ENCODE data around the gene TREM2.
"Not testable (repeated sequence)": the region's sequence is repeated elsewhere in the genome, so short reads cannot be mapped to it uniquely, and the experiment has no call there.

Gene TREM2

GRCh38 chr6:41153992-41154625 lies 8.8 kb downstream of the TREM2 start, which contains the start of gene TREML1:
TREML1 (minus strand) TSS chr6:41154347; CDS start chr6:41154288, 59 bp downstream.
- no peak for DNase-seq

GRCh38 chr6:41153451-41153850 lies 9.5 kb downstream of the TREM2 start:
- no peak for DNase-seq

- no peak for DNase-seq
Measured at GRCh38 chr6:41150671-41151070, 12.2 kb downstream of the TREM2 start.

DNA sequence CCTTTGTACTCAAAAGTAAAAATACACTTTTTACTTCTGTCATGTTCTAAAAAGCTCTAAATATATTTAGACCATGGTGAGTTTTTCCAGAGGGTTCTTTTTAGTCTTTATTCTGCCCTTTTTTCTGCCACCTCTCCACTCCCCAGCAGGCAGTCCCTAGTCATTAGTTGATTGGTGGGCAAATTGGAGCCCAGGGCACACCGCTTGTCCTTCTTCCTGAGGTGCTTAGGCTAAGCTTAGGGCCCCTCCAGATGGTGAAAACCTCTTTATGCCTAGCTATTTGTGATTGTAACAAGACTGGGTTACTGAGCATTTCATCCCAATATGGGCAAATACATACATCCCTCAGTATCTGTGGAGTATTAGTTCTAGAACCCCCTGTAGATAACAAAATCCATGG lies 15.0 kb downstream of the TREM2 start:
- no peak for DNase-seq

DNA sequence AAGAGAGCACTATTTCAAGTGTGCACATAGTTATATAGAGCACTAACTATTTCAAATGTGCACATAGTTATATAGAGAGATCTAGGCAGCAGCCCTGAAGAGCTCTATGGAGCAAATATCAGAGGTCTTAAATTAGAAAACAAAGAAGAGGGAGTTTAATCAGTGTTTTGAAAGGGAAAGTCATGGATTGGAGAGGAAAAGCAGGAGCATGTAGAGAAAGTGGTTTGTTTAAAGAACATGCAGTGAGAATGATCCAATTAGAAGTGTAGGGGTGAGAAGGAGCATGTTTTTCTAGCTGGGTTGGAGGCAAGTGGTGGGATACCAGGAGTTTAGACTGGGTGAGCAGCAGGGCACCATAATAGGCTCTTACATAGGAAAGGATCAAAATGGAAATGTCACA lies 26.0 kb downstream of the TREM2 start:
- no peak for DNase-seq

- no peak for DNase-seq
Measured at GRCh38 chr6:41135062-41135832, 27.7 kb downstream of the TREM2 start.

- no peak for DNase-seq
Measured at GRCh38 chr6:41132254-41132653, 30.7 kb downstream of the TREM2 start.

- no peak for DNase-seq
Measured at GRCh38 chr6:41125282-41125681, 37.6 kb downstream of the TREM2 start.

DNA sequence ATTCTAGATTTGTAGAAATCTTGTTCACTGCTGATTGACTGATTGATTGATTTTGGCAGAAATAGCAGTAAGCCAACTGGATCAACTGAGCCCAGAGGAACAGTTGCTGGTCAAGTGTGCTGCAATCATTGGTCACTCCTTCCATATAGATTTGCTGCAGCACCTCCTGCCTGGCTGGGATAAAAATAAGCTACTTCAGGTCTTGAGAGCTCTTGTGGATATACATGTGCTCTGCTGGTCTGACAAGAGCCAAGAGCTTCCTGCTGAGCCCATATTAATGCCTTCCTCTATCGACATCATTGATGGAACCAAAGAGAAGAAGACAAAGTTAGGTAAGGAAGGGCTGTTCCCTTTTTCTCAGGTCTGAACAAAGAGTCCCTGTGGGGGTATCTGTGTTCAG lies 40.0 kb downstream of the TREM2 start:
- DNase-seq: no peak

- DNase-seq: no peak
Measured at GRCh38 chr6:41122373-41122772, 40.5 kb downstream of the TREM2 start.

- DNase-seq: no peak
Measured at GRCh38 chr6:41120058-41120457, 42.9 kb downstream of the TREM2 start.

GRCh38 chr6:41119508-41119907 lies 43.4 kb downstream of the TREM2 start:
- no peak for DNase-seq

GRCh38 chr6:41115027-41115426 lies 47.9 kb downstream of the TREM2 start:
- not testable (repeated sequence) for DNase-seq

GRCh38 chr6:41111017-41111416 lies 51.9 kb downstream of the TREM2 start:
- DNase-seq: no peak

All from stimulated activated CD4-positive, alpha-beta T cell treated with anti-CD3 and anti-CD28 coated beads, Interleukin-2, amount 100 ng/mL, for 48 hours (primary cell).